ENCODE results near the gene SLC6A13. TPM values are rescaled to one million over a fixed set of nuclear protein-coding genes. Genes with fewer than 3 reads are reported as not detected.

SLC6A13 gene
- total RNA-seq, 1 donor from 2014 or later: not detected

DNA sequence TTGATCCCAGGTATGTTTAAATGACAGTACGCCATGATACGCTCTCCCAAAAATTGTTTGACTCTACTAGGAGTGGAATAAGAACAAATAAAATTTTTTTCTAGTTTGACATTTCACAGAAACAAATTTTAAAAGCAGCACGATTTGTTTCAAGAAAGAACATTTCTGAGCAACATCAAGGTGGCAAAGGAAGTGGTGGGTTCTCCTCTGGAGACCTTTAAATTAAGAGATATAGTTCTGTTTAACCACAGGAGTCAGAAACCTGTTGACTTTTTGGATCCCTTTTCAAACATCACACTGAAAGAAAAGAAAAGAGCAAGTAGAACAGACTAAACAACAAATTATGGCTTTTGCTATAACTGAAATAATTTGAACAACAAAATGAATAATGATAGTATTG is 2.5 kb upstream of the SLC6A13 start:
- TF ChIP-seq CTCF (conservative IDR thresholded peaks at IDR 0.05; ENCODE audit: low read depth, low read length): no peak
- DNase-seq (ENCODE audit: low read depth): no peak
- no peak overlapping the region for H3K4me3 ChIP-seq (ENCODE audit: low read depth, low read length)

- no peak overlapping the region for H3K4me3 ChIP-seq (ENCODE audit: low read depth, low read length)
- no peak for DNase-seq (ENCODE audit: low read depth)
- no peak for TF ChIP-seq CTCF (conservative IDR thresholded peaks at IDR 0.05; ENCODE audit: low read depth, low read length)
Observed at GRCh38 chr12:264269-264668, 1.6 kb upstream of the SLC6A13 start.

DNA sequence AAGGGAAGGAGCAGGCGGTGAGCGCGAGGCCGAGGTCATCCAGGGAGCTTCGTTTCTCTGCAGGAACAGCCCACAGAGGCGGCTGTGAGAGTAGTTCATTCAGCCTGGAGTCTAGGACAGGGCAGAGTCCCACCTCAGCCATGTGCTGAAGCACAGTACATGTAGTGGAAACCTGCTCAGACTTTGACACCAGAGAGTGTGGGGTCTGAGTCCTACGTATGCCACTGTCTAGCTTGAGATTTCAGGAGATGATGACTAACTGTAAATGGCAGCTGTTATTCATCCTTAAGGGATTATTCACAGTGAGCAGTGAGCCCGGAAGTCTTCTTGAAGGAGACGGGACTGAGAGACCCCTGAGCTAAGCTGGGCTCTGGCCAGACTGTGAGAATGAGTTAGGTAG is 938 bp upstream of the SLC6A13 start:
- TF ChIP-seq CTCF (conservative IDR thresholded peaks at IDR 0.05; ENCODE audit: low read depth, low read length): no peak
- no peak for DNase-seq (ENCODE audit: low read depth)
- H3K4me3 ChIP-seq (ENCODE audit: low read depth, low read length): no peak overlapping the region

DNA sequence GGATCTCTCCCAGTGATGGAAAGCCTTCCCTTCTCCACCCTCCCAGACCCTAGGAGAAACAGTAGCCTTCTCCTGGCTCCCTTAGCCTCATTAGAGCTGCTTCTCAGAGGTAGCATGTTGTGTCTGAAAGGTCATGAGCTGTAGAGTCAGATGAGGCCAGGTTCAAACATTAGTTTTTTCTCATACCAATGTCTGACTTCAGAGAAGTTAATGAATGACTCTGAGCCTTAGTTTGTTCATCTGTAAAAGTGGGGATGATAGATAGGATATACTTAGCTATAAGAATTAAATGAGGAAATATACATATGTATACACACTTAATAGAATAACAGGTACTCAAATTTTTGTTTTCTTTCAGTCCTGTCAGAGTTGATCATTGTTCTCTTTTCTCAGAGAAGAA is 523 bp downstream of the SLC6A13 start:
- no peak for TF ChIP-seq CTCF (conservative IDR thresholded peaks at IDR 0.05; ENCODE audit: low read depth, low read length)
- H3K4me3 ChIP-seq (ENCODE audit: low read depth, low read length): peak overlapping the region; percentile 46
- no peak for DNase-seq (ENCODE audit: low read depth)

DNA sequence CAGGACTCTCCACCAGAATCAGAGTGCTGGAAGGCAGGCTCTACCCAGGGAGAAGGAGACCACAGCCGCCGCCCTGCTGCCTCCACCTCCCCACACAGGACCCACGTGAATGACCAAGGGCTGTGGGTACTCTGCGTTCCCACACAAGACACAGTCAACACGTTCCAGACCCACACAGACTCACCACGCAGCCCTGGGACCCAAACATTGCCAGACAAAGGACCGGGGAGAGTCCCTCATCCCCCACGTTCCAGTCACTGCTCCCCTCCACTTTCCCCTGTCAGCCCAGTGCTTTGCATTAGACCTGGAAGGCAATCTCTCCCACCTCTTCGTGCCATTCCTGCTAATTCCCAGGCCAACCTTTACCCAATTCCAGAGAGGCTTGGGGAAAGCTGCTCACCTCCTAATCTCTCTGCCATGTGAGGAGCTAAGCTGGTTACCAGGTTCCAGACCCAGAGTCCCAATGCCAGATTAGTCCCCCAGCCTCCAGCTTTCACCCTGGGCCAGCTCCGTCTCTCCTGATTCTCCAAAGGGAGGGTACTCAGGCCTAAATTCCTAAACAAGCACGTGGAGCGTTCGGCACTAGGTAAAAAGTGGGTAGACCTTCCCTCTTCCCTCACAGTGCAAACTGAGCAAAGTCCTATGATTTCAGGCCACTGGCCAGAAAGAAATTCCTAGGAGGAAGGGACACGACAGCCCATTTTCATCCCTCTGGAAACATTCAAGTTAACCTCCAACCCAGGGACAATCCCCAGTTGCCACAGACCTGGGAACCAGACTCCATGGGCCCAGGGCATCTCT is 4.9 kb downstream of the SLC6A13 start:
- H3K4me3 ChIP-seq (ENCODE audit: low read depth, low read length): no peak overlapping the region
- no peak for TF ChIP-seq CTCF (conservative IDR thresholded peaks at IDR 0.05; ENCODE audit: low read depth, low read length)
- no peak for DNase-seq (ENCODE audit: low read depth)

DNA sequence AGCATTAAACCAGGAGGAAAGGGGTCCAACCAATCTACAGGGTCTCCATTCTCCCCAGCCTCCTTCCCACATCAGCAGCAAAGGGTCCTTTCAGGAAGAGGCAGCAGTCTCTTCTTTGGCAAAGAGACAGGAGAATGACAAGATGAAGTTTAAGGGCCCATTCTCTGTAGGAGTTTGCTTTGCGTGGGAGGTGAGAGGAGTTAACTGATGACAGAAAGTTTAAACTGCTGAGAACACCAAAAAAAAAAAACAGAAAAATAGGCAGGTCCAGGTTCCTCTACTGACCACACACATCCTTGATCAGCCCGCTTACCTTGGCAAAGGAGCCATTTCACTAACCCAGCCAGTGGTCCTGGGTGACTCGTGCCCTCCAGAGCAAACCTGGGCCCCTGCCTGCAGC is 5.7 kb downstream of the SLC6A13 start:
- no peak overlapping the region for H3K4me3 ChIP-seq (ENCODE audit: low read depth, low read length)
- TF ChIP-seq CTCF (conservative IDR thresholded peaks at IDR 0.05; ENCODE audit: low read depth, low read length): no peak
- DNase-seq (ENCODE audit: low read depth): no peak

GRCh38 chr12:256225-256624 is 6.4 kb downstream of the SLC6A13 start:
- H3K4me3 ChIP-seq (ENCODE audit: low read depth, low read length): no peak overlapping the region
- DNase-seq (ENCODE audit: low read depth): no peak
- TF ChIP-seq CTCF (conservative IDR thresholded peaks at IDR 0.05; ENCODE audit: low read depth, low read length): no peak

Data from epithelial cell of proximal tubule (primary cell).